Measurements from ENCODE around the gene QPRT. TPM values are rescaled to one million over a fixed set of nuclear protein-coding genes. Genes with fewer than 3 reads are reported as not detected.
A peak's percentile ranks its signal among the peaks of the same experiment; 100 is the strongest.

QPRT gene
- total and polyA plus RNA-seq, 2 of the 13 experiments (the other 11 are each of a cell fraction or from before 2014, with no cell fraction given) = 130 to 218 TPM

DNA sequence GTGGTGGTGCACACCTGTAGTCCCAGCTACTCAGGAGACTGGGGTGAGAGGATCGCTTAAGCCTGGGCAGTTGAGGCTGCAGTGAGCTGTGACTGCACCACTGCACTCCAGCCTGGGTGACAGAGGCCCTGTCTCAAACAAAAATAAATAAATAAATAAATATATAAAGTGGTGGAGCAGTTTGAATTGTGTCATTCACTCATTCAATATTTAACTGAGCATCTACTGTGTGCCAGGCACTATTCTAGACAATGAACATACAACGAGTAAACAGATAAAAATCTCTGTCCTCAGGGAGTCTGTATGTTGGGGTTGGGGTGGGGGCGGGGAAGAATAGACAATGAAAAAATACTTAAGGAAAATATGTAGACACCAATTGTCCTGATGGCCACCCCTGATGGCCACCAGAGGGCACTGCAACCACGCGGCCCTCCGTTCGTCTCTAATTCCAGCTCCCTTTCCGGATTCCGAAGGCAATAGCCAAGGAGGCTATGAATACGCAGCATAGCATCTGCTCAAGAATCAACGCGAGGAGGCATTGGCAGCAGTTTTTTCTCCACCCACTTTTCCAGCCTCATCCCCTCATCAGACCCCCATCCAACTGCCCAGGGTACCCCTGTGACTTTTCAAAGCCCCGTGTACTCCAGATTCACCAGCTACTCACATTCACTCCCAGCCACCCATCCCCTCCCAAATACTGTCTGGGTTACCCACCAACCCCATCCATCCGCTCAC is 21.4 kb downstream of the QPRT start (continued):
- TF ChIP-seq ZNF142 (CRISPR knock-in tag; IDR thresholded peaks at IDR 0.05) (no peak), NFRKB (IDR thresholded peaks at IDR 0.05) (no peak), ZNF460 (CRISPR knock-in tag; IDR thresholded peaks at IDR 0.05; ENCODE audit: borderline replicate concordance) (no peak), ZFX (CRISPR knock-in tag; IDR thresholded peaks at IDR 0.05; ENCODE audit: low read depth) (peak; percentile 28; the same call in 1 of the 2 replicates), EZH2 (conservative IDR thresholded peaks at IDR 0.05; ENCODE audit: low read depth, low read length) (no peak), ZNF614 (CRISPR knock-in tag; IDR thresholded peaks at IDR 0.05; ENCODE audit: borderline replicate concordance) (no peak), ZNF841 (CRISPR knock-in tag; IDR thresholded peaks at IDR 0.05; ENCODE audit: borderline replicate concordance) (no peak), HOXA3 (CRISPR knock-in tag; IDR thresholded peaks at IDR 0.05) (peak; percentile 43; the same call in 1 of the 2 replicates), ZNF501 (CRISPR knock-in tag; IDR thresholded peaks at IDR 0.05) (no peak), SNAPC5 (CRISPR knock-in tag; IDR thresholded peaks at IDR 0.05; ENCODE audit: borderline replicate concordance) (no peak), SP4 (CRISPR knock-in tag; IDR thresholded peaks at IDR 0.05) (no peak), HOXA7 (CRISPR knock-in tag; IDR thresholded peaks at IDR 0.05) (no peak), MYC (CRISPR knock-in tag; IDR thresholded peaks at IDR 0.05; ENCODE audit: borderline replicate concordance) (peak; percentile 54; the same call in 1 of the 2 replicates), ZFP36L2 (CRISPR knock-in tag; IDR thresholded peaks at IDR 0.05) (no peak), SOX5 (CRISPR knock-in tag; IDR thresholded peaks at IDR 0.05; ENCODE audit: borderline replicate concordance) (no peak), ZNF557 (CRISPR knock-in tag; IDR thresholded peaks at IDR 0.05) (no peak), ZNF549 (CRISPR knock-in tag; IDR thresholded peaks at IDR 0.05) (no peak), ZNF367 (CRISPR knock-in tag; IDR thresholded peaks at IDR 0.05; ENCODE audit: borderline replicate concordance) (no peak), ZNF724P (CRISPR knock-in tag; IDR thresholded peaks at IDR 0.05; ENCODE audit: borderline replicate concordance) (no peak), CEBPG (CRISPR knock-in tag; IDR thresholded peaks at IDR 0.05) (no peak), ADNP (CRISPR knock-in tag; IDR thresholded peaks at IDR 0.05) (no peak)
- TF ChIP-seq, protein P1, sequence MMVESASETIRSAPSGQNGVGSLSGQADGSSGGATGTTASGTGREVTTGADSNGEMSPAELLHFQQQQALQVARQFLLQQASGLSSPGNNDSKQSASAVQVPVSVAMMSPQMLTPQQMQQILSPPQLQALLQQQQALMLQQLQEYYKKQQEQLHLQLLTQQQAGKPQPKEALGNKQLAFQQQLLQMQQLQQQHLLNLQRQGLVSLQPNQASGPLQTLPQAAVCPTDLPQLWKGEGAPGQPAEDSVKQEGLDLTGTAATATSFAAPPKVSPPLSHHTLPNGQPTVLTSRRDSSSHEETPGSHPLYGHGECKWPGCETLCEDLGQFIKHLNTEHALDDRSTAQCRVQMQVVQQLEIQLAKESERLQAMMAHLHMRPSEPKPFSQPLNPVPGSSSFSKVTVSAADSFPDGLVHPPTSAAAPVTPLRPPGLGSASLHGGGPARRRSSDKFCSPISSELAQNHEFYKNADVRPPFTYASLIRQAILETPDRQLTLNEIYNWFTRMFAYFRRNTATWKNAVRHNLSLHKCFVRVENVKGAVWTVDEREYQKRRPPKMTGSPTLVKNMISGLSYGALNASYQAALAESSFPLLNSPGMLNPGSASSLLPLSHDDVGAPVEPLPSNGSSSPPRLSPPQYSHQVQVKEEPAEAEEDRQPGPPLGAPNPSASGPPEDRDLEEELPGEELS (CRISPR knock-in tag; IDR thresholded peaks at IDR 0.05) = 0 out of 2 replicates have a peak, but pooled peaks have one; percentile 16
- TF ChIP-seq, protein P2, sequence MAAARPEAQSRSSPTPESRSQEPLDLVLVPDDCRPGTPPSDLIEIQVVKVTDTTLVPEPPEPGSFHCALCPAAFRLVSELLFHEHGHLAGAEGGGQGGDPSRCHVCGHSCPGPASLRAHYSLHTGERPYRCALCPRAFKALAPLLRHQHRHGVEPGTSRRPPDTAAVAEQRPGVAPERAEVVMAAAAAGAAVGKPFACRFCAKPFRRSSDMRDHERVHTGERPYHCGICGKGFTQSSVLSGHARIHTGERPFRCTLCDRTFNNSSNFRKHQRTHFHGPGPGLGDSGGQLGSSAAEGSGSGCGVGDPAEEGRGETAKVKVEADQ (CRISPR knock-in tag; IDR thresholded peaks at IDR 0.05; ENCODE audit: borderline replicate concordance) = no peak
